Anterior cingulate cortex (tissue), 58 donors: ENCODE results near the gene SDC1.

Experiments
- DNase-seq, 58 donors: peaks; one replicate each; lab custom pipeline; 2025; lab: John Stamatoyannopoulos, UW

The SDC1 gene

GRCh38 chr2:20186855-20187187, 38.1 kb downstream of the SDC1 start:
- no peak for DNase-seq

DNA sequence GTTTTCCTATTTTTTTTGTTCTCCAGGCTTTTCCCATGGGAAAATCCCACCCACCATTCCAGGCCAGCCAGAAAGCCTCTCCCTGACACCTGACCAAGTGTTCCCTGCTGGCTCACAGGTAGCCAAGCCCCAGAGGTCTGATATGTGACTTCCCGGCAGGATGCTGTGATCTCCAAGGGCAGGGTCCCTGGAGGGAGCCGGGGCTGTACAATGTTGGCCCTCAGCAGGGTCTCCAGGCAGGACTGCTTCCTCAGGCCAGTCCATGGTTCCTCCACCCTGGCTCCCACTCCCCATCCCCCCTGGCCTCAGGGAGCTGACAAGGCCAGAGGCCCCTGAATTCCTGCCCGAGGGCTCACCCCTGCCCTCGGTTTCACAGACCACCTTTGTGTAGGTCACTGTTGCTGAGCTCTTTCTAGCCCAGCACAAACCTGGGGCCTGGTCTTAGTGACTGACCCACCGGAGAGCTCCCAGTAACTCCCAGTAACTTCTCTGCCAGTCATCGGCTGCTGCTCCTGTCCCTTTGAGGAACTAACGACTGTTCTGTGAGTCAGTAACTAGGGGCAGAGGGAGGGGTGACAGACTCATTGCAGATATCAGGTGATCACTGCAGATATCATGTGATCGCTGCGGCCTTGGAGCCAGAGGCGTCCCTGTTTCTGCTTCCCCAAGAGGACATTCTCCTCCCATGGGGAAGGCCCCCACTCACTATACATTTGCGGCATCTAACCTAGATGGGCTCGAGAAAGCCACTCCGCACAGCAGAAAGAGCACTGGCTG, 38.7 kb downstream of the SDC1 start:
- peak in 8 of 58 donors; percentile 5 to 46 (median 16) for DNase-seq

DNA sequence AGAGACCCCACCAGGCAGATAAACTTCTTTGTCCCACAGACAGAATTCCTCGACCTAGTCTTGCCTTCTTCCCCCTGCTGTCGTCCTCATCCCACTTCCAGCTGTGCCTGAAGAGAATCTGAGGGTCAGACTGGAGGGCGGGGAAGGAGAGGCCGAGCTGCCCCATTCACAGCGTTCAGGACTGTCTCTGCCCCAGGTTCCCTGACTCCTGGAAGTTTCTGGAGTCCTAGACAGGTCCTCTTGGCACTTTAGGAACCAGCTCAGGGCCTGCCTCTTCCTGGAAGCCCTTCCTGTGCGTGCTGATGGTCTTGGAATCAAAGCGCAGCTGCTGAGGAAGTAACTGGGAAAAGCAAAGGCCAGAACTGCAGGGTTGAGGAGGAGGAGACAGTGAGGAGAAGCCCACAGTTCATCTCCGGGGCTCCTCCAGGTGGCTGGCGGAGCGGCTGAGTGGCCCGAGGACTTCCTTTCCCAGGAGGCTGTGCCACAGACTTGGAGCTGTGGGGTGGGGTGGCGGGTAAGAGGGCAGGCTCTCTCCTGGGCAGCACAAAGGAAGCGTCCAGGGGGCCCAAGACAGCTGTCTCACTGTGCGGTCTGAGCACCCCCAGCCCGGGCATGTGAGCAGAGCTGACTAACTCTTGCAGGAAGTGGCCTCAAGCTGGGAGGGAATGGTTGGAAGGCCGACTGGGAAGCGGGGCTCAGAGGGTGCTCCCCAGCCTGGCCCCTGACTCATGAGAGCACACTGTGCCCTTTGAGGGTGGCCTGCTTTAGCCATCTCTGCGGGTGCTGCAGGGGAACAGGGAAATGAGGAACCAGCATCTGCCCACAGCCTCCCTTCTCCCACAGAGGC, 39.5 kb downstream of the SDC1 start:
- peak in 2 of 58 donors; percentile 8 to 24 for DNase-seq

- DNase-seq: no peak
These were observed 40.6 kb downstream of the SDC1 start for GRCh38 chr2:20184067-20184938.

DNA sequence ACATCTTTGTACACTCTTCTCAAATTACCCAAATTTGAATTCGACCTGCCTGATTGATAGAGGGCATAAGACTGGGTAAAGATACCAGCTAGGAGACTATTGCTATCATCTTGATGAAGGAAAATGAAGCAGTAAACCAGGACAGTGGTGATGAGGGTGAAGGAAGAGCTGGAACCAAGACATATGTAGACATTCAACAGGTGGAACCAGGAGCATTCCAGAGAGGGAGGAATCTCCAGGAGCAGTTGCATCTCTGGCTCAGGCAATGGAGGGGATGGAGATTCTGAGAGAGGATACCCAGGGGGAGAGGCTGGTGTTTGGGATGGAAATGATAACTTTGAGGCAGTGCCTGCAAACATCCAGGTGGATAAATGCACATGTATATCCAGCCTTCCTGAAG, 41.6 kb downstream of the SDC1 start:
- DNase-seq: no peak

- no peak for DNase-seq
These were observed 42.5 kb downstream of the SDC1 start for GRCh38 chr2:20182241-20182931.

DNA sequence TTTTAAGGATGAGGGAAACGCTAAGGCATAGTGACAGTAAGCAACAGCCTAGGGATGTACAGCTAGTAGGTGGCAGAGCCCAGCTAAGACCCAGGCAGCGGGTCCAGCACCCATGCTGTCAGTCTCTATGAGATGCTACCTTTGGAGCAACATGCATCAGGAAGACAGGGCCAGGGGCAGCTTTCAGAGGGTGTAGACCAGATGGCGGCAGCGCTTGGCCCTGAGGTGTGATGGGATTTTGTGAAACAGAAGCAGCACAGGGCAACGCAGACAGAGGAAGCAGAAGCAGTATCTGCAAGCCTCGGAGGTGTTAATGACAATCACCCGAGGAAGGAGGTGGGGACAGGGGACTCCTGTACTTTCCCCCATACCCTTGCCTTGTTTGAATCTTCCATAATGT, 43.2 kb downstream of the SDC1 start:
- DNase-seq: no peak

DNA sequence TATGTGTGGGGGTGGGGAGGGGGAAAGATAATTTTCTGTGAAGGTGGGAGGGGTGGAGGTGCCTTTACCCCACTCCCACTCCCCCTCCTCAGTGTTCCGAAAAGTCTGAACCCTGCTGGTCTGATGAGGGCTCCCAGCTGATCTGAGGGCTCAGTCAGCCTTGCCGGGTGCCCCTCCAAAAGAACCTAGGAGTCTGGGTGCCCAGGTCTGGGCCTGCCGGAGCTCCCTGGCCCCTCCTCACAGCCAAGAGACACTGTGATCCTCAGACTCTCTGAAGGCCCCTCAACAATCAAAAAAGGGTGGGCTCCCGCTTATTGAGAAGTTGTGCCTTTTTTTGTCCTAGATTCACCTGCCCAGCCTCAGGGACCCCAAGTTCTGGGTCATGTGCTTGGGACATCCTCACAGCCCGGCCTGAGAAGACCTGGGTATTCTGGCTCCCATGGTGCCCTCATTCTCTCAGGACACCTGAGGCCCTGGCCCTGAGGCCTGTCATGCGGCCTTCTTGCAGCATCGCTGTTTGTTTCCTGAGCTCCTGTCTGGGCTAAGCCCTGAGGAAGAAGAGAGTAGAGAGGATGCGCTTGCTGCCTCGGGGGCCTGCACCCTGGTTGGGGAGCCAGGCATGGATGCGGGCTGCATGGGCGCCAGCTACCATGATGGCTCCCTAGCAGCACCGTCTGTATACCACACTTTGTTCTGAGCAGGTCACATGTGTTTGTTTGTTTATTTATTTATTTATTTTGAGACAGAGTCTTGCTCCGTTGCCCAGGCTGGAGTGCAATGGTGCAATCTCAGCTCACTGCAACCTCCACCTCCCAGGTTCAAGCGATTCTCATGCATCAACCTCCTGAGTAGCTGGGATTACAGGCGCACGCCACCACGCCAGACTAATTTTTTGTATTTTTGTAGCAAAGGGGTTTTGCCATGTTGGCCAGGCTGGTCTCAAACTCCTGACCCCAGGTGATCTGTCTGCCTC, 44.0 kb downstream of the SDC1 start:
- no peak for DNase-seq

DNA sequence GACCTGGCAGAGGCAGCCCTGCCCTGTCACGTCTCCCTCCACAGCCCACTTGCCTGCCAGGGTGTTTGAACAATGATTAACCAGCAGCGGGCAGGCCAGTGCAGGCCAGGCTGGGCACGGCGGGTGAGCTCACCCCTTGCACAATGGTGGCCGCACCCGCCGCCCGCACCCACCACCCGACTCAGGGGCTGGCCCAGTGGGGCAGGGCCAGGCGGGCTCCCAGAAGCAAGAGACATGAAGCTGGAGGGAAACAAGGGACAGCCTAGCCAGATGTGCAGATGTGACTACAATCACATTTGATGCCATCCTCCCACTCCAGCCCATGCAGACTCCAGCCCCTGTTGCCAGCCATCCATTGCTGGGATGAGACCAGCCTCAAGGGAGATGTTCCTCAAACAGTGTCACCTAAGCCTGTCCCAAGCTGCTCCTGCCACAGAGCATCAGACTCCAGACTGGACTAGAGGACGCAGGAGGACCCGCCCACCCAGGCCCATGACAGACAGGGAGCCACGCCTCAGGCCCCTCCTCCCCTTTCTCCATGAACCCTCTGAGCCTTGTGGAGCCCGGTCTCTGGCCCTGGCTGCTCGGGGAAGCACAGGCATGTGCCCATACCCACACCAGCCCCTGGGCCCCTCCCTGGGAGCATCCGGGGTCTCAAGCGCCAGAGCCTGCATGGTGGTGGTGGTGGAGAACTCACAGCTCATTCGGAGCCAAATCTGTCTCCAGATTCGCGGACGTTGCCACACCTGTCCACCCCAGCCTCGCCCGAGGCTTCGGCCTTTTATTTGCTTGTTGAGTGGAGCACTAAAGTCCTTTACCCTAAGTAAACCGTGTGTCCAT, 45.0 kb downstream of the SDC1 start:
- no peak for DNase-seq

DNA sequence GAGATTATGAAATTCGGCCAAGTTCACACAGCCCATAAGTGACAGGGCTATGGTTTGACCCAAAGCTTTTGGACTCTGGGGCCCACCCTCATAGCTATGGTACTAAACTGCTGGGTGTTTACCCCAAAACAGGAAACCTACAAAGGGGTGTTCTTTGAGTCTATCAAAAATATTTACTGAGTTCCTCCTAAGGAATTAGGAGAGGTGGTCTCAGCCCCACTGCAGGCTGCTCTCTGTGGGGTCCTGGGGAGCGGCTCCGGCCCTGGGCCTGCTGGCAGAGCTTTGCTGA, 45.5 kb downstream of the SDC1 start:
- DNase-seq: no peak

DNA sequence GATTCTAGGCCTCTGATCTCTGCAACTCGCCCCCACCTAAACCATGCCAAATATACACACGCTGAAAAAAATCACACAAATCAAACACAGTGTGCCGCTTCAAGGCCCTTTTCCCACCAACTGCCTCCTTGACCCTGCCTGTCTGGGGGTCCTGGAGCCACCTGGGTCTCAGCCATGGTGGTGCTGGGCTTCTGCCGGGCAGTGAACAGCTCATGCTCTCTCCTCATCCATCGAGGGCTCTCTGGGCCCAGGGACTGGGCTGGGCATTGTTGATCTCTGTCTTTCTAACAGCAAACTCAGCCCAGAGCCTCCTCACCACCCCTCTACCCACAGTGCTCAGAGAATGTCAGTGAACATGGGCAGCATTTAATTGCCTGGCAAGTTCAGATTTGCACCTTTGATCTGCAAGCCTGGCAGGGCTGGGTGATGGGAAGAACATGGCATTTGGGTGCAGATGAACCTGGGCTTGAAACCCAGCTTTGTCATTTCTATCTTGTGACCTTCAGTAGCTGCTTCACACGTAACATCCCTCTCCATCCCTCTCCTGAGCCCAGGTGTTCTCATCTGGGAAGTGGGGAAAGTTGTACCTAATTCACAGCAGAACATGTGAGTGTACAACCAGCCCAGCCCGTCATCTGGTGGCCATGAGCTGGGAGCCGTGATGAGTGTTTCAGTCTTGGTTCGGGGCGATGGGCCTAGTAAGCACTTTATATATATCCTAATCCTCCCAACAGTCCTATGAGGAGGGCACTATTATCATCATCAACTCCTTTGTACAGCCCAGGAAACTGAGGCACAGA, 46.1 kb downstream of the SDC1 start:
- no peak for DNase-seq

DNA sequence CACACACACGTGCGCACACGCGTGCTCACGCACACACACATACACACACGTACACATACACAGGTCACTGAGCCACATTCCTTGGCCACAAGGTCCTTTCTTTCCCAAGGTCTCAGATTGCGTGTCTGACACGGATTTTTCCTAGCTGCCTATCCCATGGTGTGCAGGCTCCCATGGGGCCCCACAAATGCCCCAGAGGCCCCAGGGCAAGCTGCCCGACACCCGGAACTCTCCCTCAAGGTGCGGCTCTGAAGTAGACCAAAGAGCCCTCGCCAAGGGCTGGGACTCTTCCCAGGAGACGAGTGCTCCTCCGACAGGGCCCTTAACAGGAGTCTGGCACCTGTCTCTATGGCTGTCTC, 46.7 kb downstream of the SDC1 start:
- no peak for DNase-seq

DNA sequence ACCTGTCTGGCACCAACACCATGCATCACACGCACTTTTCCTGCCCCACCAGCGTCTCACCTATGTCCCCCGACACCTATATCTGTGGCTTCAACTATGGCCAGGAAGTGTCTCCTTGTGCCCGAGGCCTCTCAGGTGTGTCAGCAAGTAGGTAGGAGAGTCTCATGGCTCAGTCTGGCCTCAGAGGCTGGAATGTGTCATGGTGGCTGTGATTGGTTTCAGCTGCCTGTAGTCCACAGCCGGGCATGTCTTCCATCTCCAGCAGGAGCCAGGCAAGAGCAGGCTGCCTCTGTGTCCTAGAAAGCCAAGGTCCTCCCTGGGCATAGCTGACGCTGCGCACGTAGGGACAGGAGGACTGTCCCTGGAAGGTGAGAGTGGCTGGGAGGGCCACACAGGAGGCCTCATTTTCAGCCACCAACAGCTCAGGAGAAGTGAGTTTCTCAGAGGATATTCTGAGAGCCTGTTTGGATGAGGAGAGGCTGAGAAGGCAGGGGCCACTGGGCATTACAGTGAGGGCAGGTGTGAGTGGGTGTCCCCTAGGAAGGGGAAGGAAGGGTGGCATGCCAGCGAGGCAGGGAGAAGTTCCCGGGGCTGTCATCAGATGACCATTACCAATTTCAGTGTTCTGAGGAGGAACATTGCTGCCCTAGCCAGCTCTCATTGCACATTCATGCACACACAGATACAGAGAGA, 47.2 kb downstream of the SDC1 start:
- no peak for DNase-seq

GRCh38 chr2:20176760-20177159, 48.2 kb downstream of the SDC1 start:
- DNase-seq: no peak

DNA sequence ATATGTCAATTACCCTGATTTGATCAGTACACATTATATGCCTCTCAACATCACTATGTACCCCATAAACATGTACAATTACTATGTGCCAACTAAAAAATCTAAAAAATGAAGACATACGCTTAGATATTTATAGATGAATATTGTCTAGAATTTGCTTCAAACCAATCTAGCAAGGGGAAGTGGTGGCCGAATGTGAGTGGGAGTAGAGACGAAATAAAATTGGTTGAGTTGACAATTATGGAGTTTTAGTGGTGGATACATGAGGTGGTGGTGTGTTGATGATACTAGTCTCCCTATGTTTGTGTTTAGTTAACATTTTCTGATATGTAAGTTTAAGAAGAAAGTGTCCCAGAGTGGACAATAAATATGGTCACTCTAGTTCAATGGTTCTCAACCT, 49.0 kb downstream of the SDC1 start:
- no peak for DNase-seq

DNA sequence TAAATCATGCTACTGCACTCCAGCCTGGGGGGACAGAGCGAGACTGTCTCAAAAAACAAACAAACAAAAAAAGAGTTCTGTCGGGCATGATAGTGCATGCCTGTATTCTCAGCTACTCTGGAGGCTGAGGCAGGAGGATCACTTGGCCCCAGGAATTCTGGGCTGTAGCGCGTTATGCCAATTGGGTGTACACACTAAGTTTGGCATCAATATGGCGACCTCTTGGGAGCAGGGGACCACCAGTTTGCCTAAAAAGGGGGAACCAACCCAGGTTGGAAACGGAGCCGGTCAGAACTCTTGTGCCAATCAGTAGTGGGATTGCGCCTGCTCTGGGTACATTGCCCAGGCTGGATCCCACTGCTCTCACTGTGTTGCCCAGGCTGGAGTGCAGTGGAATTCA, 49.7 kb downstream of the SDC1 start:
- no peak for DNase-seq

DNA sequence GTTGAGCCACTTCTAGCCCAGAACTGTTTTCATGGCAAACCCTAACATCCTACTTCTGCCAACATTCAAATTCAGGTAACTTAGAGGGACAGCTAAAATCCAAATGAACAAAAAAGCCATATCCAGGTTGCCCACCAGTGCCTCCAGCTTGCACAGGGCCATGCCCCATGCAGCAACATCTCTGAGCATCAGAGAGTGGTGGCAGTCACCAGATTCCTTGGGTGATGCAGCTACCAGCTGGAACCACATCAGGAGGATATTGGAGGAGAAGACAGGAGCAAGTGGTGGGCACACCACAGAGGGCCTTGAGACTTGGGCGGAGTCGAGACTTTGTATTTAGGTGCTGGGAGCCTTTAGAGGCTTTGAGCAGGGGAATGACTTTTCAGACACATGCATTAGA, 50.5 kb downstream of the SDC1 start:
- no peak for DNase-seq
